Calu3 (cell line): ENCODE results near the gene NRIP1. TPM values are rescaled to one million over a fixed set of nuclear protein-coding genes. Genes with fewer than 3 reads are reported as not detected.

Experiments used
- BruUV-seq: library from RNA; stranded (reverse); fragments of 400-500 nt; replicated peaks from 2 replicates; lab custom pipeline; 2021; lab: Mats Ljungman, UMichigan
- CTCF ChIA-PET: fragments of 300-600 bp; sonication (Branson Sonifier 250); formaldehyde crosslinking; loops from one replicate; lab custom pipeline; 2022; ENCODE audit warnings: antibody characterized with exemption; lab: Charles Lee
- DNase-seq: peaks from one replicate; pipeline ENCODE4 v3.0.0; 2022
- H3K27ac Mint-ChIP-seq: one replicate; pipeline ENCODE4 v1.8.0; 2022; ENCODE audit warnings: mixed read lengths; ENCODE audit not compliant: unreplicated experiment
- H3K27me3 Mint-ChIP-seq: one replicate; pipeline ENCODE4 v1.8.0; 2022; ENCODE audit warnings: mixed read lengths; ENCODE audit not compliant: unreplicated experiment
- H3K36me3 Mint-ChIP-seq: one replicate; pipeline ENCODE4 v1.8.0; 2022; ENCODE audit warnings: mild to moderate bottlenecking, moderate library complexity, mixed read lengths; ENCODE audit not compliant: insufficient read depth, unreplicated experiment
- H3K4me1 Mint-ChIP-seq: one replicate; pipeline ENCODE4 v1.8.0; 2022; ENCODE audit warnings: mild to moderate bottlenecking, low read depth, mixed read lengths; ENCODE audit not compliant: unreplicated experiment
- H3K4me3 Mint-ChIP-seq: one replicate; pipeline ENCODE4 v1.8.0; 2022; ENCODE audit warnings: mild to moderate bottlenecking, low read depth, moderate library complexity, mixed read lengths; ENCODE audit not compliant: unreplicated experiment
- H3K9me3 Mint-ChIP-seq: one replicate; pipeline ENCODE4 v1.8.0; 2022; ENCODE audit warnings: low read depth, mixed read lengths; ENCODE audit not compliant: unreplicated experiment
- intact Hi-C: fragments of 100-400 bp; cut with micrococcal nuclease; formaldehyde crosslinking; loops from one replicate; pipeline ENCODE4 v1.10.0; 2022; ENCODE audit not compliant: unreplicated experiment
- total RNA-seq: library from RNA; stranded (reverse); gene quantifications from 2 replicates; pipeline ENCODE4 v1.2.3, GENCODE V29; 2022
- TF ChIP-seq, protein P1 (sequence below): fragments of 200-600 bp; IDR thresholded peaks from one replicate; pipeline ENCODE4 v1.8.0; 2022; ENCODE audit warnings: antibody characterized with exemption; ENCODE audit not compliant: unreplicated experiment

The NRIP1 gene
- total RNA-seq, 1 experiment from 2014 or later: 58.7 TPM

DNA sequence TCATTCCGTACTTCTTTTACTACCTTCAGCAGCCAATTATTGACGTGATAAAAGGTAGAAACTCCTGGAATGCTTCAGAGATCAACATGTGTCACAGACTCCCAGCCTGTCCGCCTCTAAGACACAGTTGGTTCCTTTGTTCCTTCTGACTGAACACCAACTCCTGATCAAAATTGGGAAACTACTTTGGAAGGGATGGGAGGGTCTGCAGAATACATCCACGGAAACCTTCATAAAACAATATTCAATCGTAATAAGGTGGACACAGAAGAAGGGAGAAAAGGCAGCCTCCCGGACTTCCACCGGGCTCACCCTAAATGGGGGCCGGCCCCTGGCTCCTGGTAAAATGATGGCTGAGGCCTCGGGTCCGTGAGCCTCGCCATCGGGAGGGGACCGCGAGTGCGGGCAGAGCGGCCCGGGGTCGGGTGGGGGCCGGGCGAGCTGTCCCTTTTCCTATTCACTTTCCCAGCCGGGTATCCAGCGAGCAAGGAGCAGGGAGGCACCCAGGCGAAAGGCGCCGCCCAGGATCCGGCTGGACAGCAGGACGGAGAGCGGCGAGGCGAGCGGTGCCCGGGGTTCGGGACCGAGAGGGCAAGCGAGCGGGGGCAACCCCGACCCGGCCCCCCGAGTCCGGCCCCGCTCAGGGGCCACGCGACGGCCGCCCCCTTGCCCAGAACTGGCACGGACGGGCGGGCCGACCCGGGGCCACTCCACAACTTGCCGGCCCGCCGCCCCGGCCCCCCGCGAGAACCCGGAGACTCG is 805 bp downstream of the NRIP1 start:
- Mint-ChIP-seq H3K9me3 (no peaks in the 10 kb centered on the region), H3K27ac (peak overlapping the region; percentile 95), H3K4me1 (peaks cover 41% of the 10 kb centered on the region), H3K27me3 (no peaks in the 10 kb centered on the region), H3K36me3 (peaks cover 58% of the 10 kb centered on the region), H3K4me3 (peak overlapping the region; percentile 72)
- intact Hi-C loops: loop anchor here (2.0 to 5.0 kb wide), 4 partner anchors 77 to 419 kb away; no protein-coding TSS in a partner anchor
- CTCF ChIA-PET: interaction anchor here (2.0 kb wide), 1 partner anchor 489 kb away, joined by 5 read pairs; no protein-coding TSS in a partner anchor
- TF ChIP-seq, protein P1, sequence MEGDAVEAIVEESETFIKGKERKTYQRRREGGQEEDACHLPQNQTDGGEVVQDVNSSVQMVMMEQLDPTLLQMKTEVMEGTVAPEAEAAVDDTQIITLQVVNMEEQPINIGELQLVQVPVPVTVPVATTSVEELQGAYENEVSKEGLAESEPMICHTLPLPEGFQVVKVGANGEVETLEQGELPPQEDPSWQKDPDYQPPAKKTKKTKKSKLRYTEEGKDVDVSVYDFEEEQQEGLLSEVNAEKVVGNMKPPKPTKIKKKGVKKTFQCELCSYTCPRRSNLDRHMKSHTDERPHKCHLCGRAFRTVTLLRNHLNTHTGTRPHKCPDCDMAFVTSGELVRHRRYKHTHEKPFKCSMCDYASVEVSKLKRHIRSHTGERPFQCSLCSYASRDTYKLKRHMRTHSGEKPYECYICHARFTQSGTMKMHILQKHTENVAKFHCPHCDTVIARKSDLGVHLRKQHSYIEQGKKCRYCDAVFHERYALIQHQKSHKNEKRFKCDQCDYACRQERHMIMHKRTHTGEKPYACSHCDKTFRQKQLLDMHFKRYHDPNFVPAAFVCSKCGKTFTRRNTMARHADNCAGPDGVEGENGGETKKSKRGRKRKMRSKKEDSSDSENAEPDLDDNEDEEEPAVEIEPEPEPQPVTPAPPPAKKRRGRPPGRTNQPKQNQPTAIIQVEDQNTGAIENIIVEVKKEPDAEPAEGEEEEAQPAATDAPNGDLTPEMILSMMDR: no peak
- no TSS peak for BruUV-seq
- DNase-seq: peak; percentile 21

DNA sequence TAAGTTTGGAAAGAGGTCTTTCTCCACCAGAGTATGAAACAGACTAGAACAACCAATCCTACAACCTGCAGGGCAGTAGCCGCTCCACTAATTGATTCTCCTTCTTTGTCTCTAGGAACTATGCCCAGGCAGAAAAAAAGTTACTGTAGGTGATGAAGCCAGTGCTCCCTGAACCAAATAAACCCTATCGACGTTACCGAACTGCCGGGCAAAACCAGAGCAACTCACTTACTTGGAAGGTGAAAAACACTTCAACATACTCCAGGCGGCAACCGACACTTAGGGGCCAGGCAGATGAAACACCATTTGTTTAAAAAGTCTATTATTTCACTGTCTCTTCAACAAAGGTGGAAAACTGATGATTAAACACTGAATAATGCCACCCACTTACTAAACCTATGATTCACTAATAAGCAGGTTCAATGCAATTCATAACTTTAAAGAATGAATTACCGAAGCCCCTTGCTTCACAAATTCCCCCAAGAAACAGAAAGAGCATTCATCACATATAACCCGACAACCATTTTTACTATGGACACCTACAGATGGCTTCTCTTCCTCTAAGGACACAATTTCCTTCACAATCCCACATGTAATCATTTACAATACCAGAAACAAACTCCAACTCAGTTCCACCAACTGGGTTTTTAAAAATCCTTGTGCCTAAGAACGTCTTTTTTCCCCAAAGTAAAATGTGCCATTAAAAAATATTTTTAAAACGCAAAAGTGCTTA is 1.6 kb downstream of the NRIP1 start:
- no peaks in the 10 kb centered on the region for H3K9me3 Mint-ChIP-seq
- TF ChIP-seq, protein P1: no peak
- DNase-seq: no peak
- intact Hi-C loops: loop anchor here (2.0 to 5.0 kb wide), 4 partner anchors 78 to 420 kb away; no protein-coding TSS in a partner anchor
- peak overlapping the region; percentile 95 for H3K27ac Mint-ChIP-seq
- peaks cover 44% of the 10 kb centered on the region for H3K4me1 Mint-ChIP-seq
- TSS peak; percentile 23 for BruUV-seq
- CTCF ChIA-PET: no interaction called here
- peaks cover 65% of the 10 kb centered on the region for H3K36me3 Mint-ChIP-seq
- peak overlapping the region; percentile 72 for H3K4me3 Mint-ChIP-seq
- no peaks in the 10 kb centered on the region for H3K27me3 Mint-ChIP-seq

DNA sequence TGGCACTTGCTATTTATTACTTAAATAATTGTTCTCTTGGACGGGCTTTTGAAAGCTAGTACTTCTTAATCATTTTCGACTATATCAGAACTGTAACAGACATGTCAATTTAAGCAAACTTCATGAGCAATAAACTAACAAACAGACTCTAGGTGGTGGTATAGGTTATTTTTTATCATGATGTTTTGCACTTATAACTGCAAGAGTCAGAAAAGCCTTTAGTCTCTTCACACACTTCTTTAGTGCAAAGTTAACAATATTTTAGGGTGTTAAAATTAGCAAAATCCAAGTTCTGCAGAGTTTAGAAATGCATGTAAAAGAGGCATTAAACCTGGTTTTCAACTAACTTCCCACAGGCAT is 2.2 kb downstream of the NRIP1 start:
- Mint-ChIP-seq H3K27me3 (no peaks in the 10 kb centered on the region), H3K4me3 (peak overlapping the region; percentile 72), H3K36me3 (peaks cover 65% of the 10 kb centered on the region), H3K9me3 (no peaks in the 10 kb centered on the region), H3K4me1 (peaks cover 40% of the 10 kb centered on the region), H3K27ac (peak overlapping the region; percentile 95)
- TF ChIP-seq, protein P1: no peak
- intact Hi-C loops: loop anchor here (2.0 to 5.0 kb wide), 4 partner anchors 78 to 420 kb away; no protein-coding TSS in a partner anchor
- no peak for DNase-seq
- BruUV-seq: no TSS peak
- CTCF ChIA-PET: interaction anchor here (1.0 kb wide), 1 partner anchor 11 kb away, joined by 3 read pairs; no protein-coding TSS in a partner anchor

DNA sequence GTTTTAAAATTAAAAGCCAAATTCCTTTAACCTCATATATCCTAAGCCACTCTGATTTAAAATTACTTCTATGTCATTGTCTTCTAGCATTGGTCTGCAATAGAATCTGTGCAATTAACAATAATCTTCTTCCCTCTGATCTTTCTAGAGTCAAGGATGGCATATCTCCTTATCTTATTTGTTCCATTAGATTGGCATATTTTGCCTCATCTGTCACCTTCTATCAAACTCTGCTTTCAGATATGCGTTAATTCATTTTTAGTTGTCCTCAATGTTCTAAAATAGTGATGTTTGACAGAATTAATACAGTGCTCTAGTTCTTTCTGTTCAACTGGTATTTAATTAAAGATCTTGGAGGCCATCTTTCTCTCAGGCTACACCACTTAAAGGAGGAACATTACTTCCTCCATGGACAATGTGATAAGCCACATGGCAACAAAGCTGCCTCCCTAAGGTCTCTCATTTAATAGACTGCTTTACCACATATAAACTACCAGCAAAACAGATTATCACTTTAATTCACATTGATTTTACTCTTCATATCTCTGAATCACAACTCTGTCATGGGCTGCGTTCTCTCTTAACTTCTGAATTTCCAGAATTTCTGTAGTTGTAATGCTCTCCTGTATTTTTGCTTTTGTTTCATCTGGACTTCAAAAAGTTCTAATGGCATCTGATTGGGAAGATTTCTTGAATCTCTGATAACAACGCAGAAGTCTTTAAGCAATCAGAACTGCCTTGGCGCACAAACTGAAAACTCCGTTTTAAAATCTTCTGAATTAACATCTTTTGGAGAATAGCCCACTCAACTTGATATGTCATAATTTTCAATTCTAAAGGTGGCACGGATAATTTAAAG is 2.8 kb downstream of the NRIP1 start:
- H3K27ac Mint-ChIP-seq: peak overlapping the region; percentile 95
- DNase-seq: no peak
- no TSS peak for BruUV-seq

More for the DNA sequence above, 2.8 kb downstream of the NRIP1 start:
- H3K36me3 Mint-ChIP-seq: peaks cover 67% of the 10 kb centered on the region
- peak overlapping the region; percentile 72 for H3K4me3 Mint-ChIP-seq
- intact Hi-C loops: loop anchor here (2.0 to 5.0 kb wide), 4 partner anchors 79 to 421 kb away; no protein-coding TSS in a partner anchor
- H3K27me3 Mint-ChIP-seq: no peaks in the 10 kb centered on the region
- CTCF ChIA-PET: interaction anchor here (0.5 to 1.0 kb wide), 2 partner anchors 10 to 193 kb away, joined by 3 read pairs; no protein-coding TSS in a partner anchor
- H3K4me1 Mint-ChIP-seq: peaks cover 37% of the 10 kb centered on the region
- no peaks in the 10 kb centered on the region for H3K9me3 Mint-ChIP-seq
- TF ChIP-seq, protein P1: no peak
